H9 (cell line): Measurements from ENCODE around the gene MAPK7. TPM values are rescaled to one million over a fixed set of nuclear protein-coding genes. Genes with fewer than 3 reads are reported as not detected.

Source experiments
- DNase-seq: peaks from one replicate; pipeline ENCODE4 v3.0.0-alpha.2; 2017
- H2AFZ ChIP-seq: one replicate; pipeline ENCODE4 v1.6.1; 2013; ENCODE audit warnings: mild to moderate bottlenecking, low read length, control low read depth, moderate library complexity
- H2AK5ac ChIP-seq: 2 replicates; pipeline ENCODE4 v1.6.1; 2013; ENCODE audit warnings: low read length, control low read depth, mixed read lengths; ENCODE audit not compliant: insufficient read length
- H2BK120ac ChIP-seq: one replicate; pipeline ENCODE4 v1.6.1; 2013; ENCODE audit warnings: low read depth, mild to moderate bottlenecking, low read length, control low read depth, inconsistent platforms; ENCODE audit not compliant: poor library complexity, severe bottlenecking
- H2BK12ac ChIP-seq: 2 replicates; pipeline ENCODE4 v1.6.1; 2013; ENCODE audit warnings: low read length, control low read depth, mixed read lengths, low read depth; ENCODE audit not compliant: insufficient read length
- H2BK15ac ChIP-seq: 2 replicates; pipeline ENCODE4 v1.6.1; 2013; ENCODE audit warnings: low read depth, low read length, control low read depth
- H2BK20ac ChIP-seq: one replicate; pipeline ENCODE4 v1.6.1; 2013; ENCODE audit warnings: low read depth, mild to moderate bottlenecking, low read length, control low read depth, inconsistent platforms; ENCODE audit not compliant: poor library complexity, severe bottlenecking
- H2BK5ac ChIP-seq: 2 replicates; pipeline ENCODE4 v1.6.1; 2013; ENCODE audit warnings: low read length, control low read depth, mixed read lengths; ENCODE audit not compliant: insufficient read length
- H3K14ac ChIP-seq: 2 replicates; pipeline ENCODE4 v1.6.1; 2013; ENCODE audit warnings: low read length, control low read depth; ENCODE audit not compliant: insufficient read depth
- H3K18ac ChIP-seq: 2 replicates; pipeline ENCODE4 v1.6.1; 2013; ENCODE audit warnings: low read depth, mild to moderate bottlenecking, mixed read lengths, low read length, control low read depth; ENCODE audit not compliant: insufficient read length
- H3K23ac ChIP-seq: 2 replicates; pipeline ENCODE4 v1.6.1; 2013; ENCODE audit warnings: low read length, control low read depth, mixed read lengths, low read depth; ENCODE audit not compliant: insufficient read length
- H3K23me2 ChIP-seq: 2 replicates; pipeline ENCODE4 v1.6.1; 2013; ENCODE audit warnings: low read depth, mild to moderate bottlenecking, mixed read lengths, low read length, control low read depth; ENCODE audit not compliant: insufficient read length, poor library complexity, severe bottlenecking
- H3K27ac ChIP-seq: 2 replicates; pipeline ENCODE4 v1.5.1; 2013; ENCODE audit warnings: low read length, control low read depth, mixed read lengths, low read depth; ENCODE audit not compliant: insufficient read length
- H3K27me3 ChIP-seq: 2 replicates; pipeline ENCODE4 v1.6.1; 2013; ENCODE audit warnings: low read length, control low read depth, inconsistent platforms; ENCODE audit not compliant: insufficient read depth
- H3K4ac ChIP-seq: 2 replicates; pipeline ENCODE4 v1.6.1; 2013; ENCODE audit warnings: low read depth, mild to moderate bottlenecking, control low read depth, inconsistent platforms, low read length, moderate library complexity
- H3K4me1 ChIP-seq: 2 replicates; pipeline ENCODE4 v1.6.1; 2013; ENCODE audit warnings: low read length, control low read depth, inconsistent platforms; ENCODE audit not compliant: insufficient read depth
- H3K4me2 ChIP-seq: 2 replicates; pipeline ENCODE4 v1.6.1; 2013; ENCODE audit warnings: low read length, control low read depth, mixed read lengths; ENCODE audit not compliant: insufficient read length, insufficient read depth
- H3K56ac ChIP-seq: 2 replicates; pipeline ENCODE4 v1.6.1; 2013; ENCODE audit warnings: low read depth, mild to moderate bottlenecking, mixed read lengths, low read length, control low read depth; ENCODE audit not compliant: insufficient read length
- H3K79me1 ChIP-seq: 2 replicates; pipeline ENCODE4 v1.6.1; 2013; ENCODE audit warnings: low read depth, mild to moderate bottlenecking, moderate library complexity, low read length, control low read depth, inconsistent platforms; ENCODE audit not compliant: insufficient read depth, poor library complexity, severe bottlenecking
- H3K79me2 ChIP-seq: 2 replicates; pipeline ENCODE4 v1.6.1; 2013; ENCODE audit warnings: low read length, control low read depth, inconsistent platforms; ENCODE audit not compliant: insufficient read depth
- H3K9ac ChIP-seq: 2 replicates; pipeline ENCODE4 v1.6.1; 2013; ENCODE audit warnings: low read length, control low read depth, mixed read lengths; ENCODE audit not compliant: insufficient read length; ENCODE audit errors: extremely low read depth
- H3K9me3 ChIP-seq: one replicate; pipeline ENCODE4 v1.6.1; 2013; ENCODE audit warnings: low read depth, low read length, inconsistent platforms; ENCODE audit not compliant: control insufficient read depth
- H3T11ph ChIP-seq: one replicate; pipeline ENCODE4 v1.6.1; 2013; ENCODE audit warnings: mild to moderate bottlenecking, low read length, control low read depth, inconsistent platforms
- H4K20me1 ChIP-seq: one replicate; pipeline ENCODE4 v1.6.1; 2013; ENCODE audit not compliant: control insufficient read depth, insufficient read length, insufficient read depth
- H4K5ac ChIP-seq: 2 replicates; pipeline ENCODE4 v1.6.1; 2013; ENCODE audit warnings: low read depth, mild to moderate bottlenecking, mixed read lengths, low read length, control low read depth; ENCODE audit not compliant: insufficient read length
- H4K8ac ChIP-seq: replicated peaks from 2 replicates; pipeline ENCODE4 v1.6.1; 2013; ENCODE audit warnings: low read length, control low read depth, mixed read lengths, low read depth; ENCODE audit not compliant: insufficient read length
- H4K91ac ChIP-seq: 2 replicates; pipeline ENCODE4 v1.6.1; 2013; ENCODE audit warnings: low read depth, mild to moderate bottlenecking, moderate library complexity, mixed read lengths, low read length, control low read depth; ENCODE audit not compliant: insufficient read length
- H3K27ac Mint-ChIP-seq, 3 experiments: 2 replicates in 2 of 3; 3 replicates in 1 of 3; pipeline ENCODE4 v1.8.0; 2020 to 2021; ENCODE audit warnings: mixed read lengths in 3 of 3, mild to moderate bottlenecking in 1 of 3, moderate library complexity in 1 of 3
- H3K27me3 Mint-ChIP-seq: 2 replicates; pipeline ENCODE4 v1.8.0; 2021; ENCODE audit warnings: low read depth, mild to moderate bottlenecking, moderate library complexity, mixed read lengths
- H3K36me3 Mint-ChIP-seq, 3 experiments: 2 replicates in 2 of 3; 3 replicates in 1 of 3; pipeline ENCODE4 v1.8.0; 2020 to 2021; ENCODE audit warnings: low read depth in 3 of 3, mixed read lengths in 3 of 3; ENCODE audit not compliant: insufficient read depth in 1 of 3
- H3K4me1 Mint-ChIP-seq, 2 experiments: 2 replicates each; pipeline ENCODE4 v1.8.0; 2020; ENCODE audit warnings: mixed read lengths in 2 of 2
- H3K4me3 Mint-ChIP-seq, 2 experiments: 2 replicates in 1 of 2; 3 replicates in 1 of 2; pipeline ENCODE4 v1.8.0; 2020 to 2021; ENCODE audit warnings: mild to moderate bottlenecking in 2 of 2, mixed read lengths in 2 of 2, moderate library complexity in 1 of 2
- H3K9me3 Mint-ChIP-seq, 2 experiments: 2 replicates in 1 of 2; 3 replicates in 1 of 2; pipeline ENCODE4 v1.8.0; 2020; ENCODE audit warnings: mild to moderate bottlenecking in 2 of 2, mixed read lengths in 2 of 2, moderate library complexity in 1 of 2
- WGBS: extraction: QIAGEN DNeasy Blood & Tissue Kit; methylation state at CpG from one replicate; pipeline ENCODE4 v1.1.7; 2013; ENCODE audit warnings: missing lambda C conversion rate, low lambda C conversion rate, mixed read lengths; ENCODE audit not compliant: insufficient read length; ENCODE audit errors: extremely low coverage; 5-methylcytosine and 5-hydroxymethylcytosine counted together
- total RNA-seq: library from RNA; stranded (reverse); gene quantifications from 2 replicates; pipeline ENCODE4 v1.2.1, GENCODE V29; 2021
- TF ChIP-seq, protein P1 (sequence below): fragments of 200-600 bp; sonication (generic); conservative IDR thresholded peaks from 3 replicates; pipeline ENCODE4 v1.8.0; 2021; ENCODE audit warnings: antibody characterized with exemption, mild to moderate bottlenecking

Gene MAPK7
- total RNA-seq, 1 experiment from 2014 or later: 43.8 TPM

- Histone ChIP-seq H3K9me3 (no peaks in the 10 kb centered on the region), H2BK5ac (no peak overlapping the region), H3K79me1 (no peaks in the 10 kb centered on the region), H2BK20ac (no peak overlapping the region), H2AK5ac (no peak overlapping the region), H2BK120ac (no peak overlapping the region), H3T11ph (no peak overlapping the region), H2BK15ac (no peak overlapping the region), H3K9ac (no peak overlapping the region), H3K14ac (no peak overlapping the region), H3K23me2 (no peaks in the 10 kb centered on the region), H3K23ac (no peak overlapping the region), H3K18ac (no peak overlapping the region), H4K91ac (no peak overlapping the region), H3K4me2 (no peak overlapping the region), H4K20me1 (no peaks in the 10 kb centered on the region), H3K27me3 (no peaks in the 10 kb centered on the region), H2AFZ (no peak overlapping the region), H3K4ac (no peak overlapping the region), H3K27ac (no peak overlapping the region), H4K5ac (no peak overlapping the region), H4K8ac (no peak overlapping the region), H3K4me1 (peaks cover 2% of the 10 kb centered on the region; the same call in 1 of the 2 replicates), H3K56ac (no peak overlapping the region), H3K79me2 (no peaks in the 10 kb centered on the region), H2BK12ac (no peak overlapping the region)
- TF ChIP-seq, protein P1, sequence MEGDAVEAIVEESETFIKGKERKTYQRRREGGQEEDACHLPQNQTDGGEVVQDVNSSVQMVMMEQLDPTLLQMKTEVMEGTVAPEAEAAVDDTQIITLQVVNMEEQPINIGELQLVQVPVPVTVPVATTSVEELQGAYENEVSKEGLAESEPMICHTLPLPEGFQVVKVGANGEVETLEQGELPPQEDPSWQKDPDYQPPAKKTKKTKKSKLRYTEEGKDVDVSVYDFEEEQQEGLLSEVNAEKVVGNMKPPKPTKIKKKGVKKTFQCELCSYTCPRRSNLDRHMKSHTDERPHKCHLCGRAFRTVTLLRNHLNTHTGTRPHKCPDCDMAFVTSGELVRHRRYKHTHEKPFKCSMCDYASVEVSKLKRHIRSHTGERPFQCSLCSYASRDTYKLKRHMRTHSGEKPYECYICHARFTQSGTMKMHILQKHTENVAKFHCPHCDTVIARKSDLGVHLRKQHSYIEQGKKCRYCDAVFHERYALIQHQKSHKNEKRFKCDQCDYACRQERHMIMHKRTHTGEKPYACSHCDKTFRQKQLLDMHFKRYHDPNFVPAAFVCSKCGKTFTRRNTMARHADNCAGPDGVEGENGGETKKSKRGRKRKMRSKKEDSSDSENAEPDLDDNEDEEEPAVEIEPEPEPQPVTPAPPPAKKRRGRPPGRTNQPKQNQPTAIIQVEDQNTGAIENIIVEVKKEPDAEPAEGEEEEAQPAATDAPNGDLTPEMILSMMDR: no peak
- no CpG with 5 or more reads among the region's 12 CpGs for WGBS
- no peaks in the 10 kb centered on the region for H3K27me3 Mint-ChIP-seq
- H3K4me3 Mint-ChIP-seq: no peak overlapping the region
- H3K4me1 Mint-ChIP-seq: peaks cover 4 to 20% of the 10 kb centered on the region in 2 experiments
- peaks cover 0 to 9% (median 6%) of the 10 kb centered on the region in 3 experiments; a peak in 2 of 7 replicates for H3K36me3 Mint-ChIP-seq
- H3K27ac Mint-ChIP-seq: peak overlapping the region in 2 of 3 experiments; percentile 84 to 88; a peak in 4 of 7 replicates
- no peaks in the 10 kb centered on the region for H3K9me3 Mint-ChIP-seq
- peak; percentile 31 for DNase-seq
Measured at GRCh38 chr17:19372439-19372838, 5.9 kb upstream of the MAPK7 start.
